ENCODE data around the gene WWC2.

GRCh38 chr4:183255487-183255886 lies 156.4 kb downstream of the WWC2 start:
- no peak for TF ChIP-seq CTCF (IDR thresholded peaks at IDR 0.05)
- no peak for TF ChIP-seq POLR2A (IDR thresholded peaks at IDR 0.05)
- TF ChIP-seq EP300 (IDR thresholded peaks at IDR 0.05) = no peak
